HFFc6 (cell line): ENCODE data around the gene PPID. TPM values are rescaled to one million over a fixed set of nuclear protein-coding genes. Genes with fewer than 3 reads are reported as not detected.

Source experiments
- DNase-seq: peaks from one replicate; pipeline ENCODE4 v3.0.0-alpha.2; 2018
- H3K27ac Mint-ChIP-seq: 2 replicates; pipeline ENCODE4 v1.8.0; 2020; ENCODE audit warnings: mild to moderate bottlenecking, mixed read lengths
- H3K27me3 Mint-ChIP-seq: 2 replicates; pipeline ENCODE4 v1.8.0; 2021; ENCODE audit warnings: mild to moderate bottlenecking, moderate library complexity, mixed read lengths; ENCODE audit not compliant: insufficient read depth
- H3K36me3 Mint-ChIP-seq: 2 replicates; pipeline ENCODE4 v1.8.0; 2021; ENCODE audit warnings: low read depth, mixed read lengths
- H3K4me1 Mint-ChIP-seq: 2 replicates; pipeline ENCODE4 v1.8.0; 2020; ENCODE audit warnings: low read depth, mixed read lengths
- H3K4me3 Mint-ChIP-seq: 2 replicates; pipeline ENCODE4 v1.8.0; 2020; ENCODE audit warnings: mild to moderate bottlenecking, moderate library complexity, mixed read lengths
- H3K9me3 Mint-ChIP-seq: 2 replicates; pipeline ENCODE4 v1.8.0; 2020; ENCODE audit warnings: mild to moderate bottlenecking, mixed read lengths
- CTCF ChIP-seq: fragments of 200-600 bp; sonication (generic); IDR thresholded peaks from 2 replicates; pipeline ENCODE4 v1.5.0; 2021; ENCODE audit warnings: antibody characterized with exemption, mild to moderate bottlenecking
- total RNA-seq, 6 experiments: library from RNA; stranded (reverse); fragmentation: NEBNext Ultra II Directional; extraction: Animal tissue kit (Norgen Biotek cat#: 25700); gene quantifications; 2 replicates in 1 of 6; 3 replicates in 5 of 6; pipeline ENCODE4 v1.2.3, GENCODE V29; 2021

Gene PPID
- total RNA-seq, 6 experiments from 2014 or later, result 23.2 to 30.2 (median 23.9) TPM

GRCh38 chr4:158671665-158671914, 51.6 kb downstream of the PPID start, which contains the start of gene C4orf46:
C4orf46 (minus strand) TSS chr4:158671887; CDS start chr4:158671801, 86 bp downstream.
- H3K4me1 Mint-ChIP-seq, result peaks cover 22% of the 10 kb centered on the region
- peak within 1 kb of the TSS; percentile 93 for H3K27ac Mint-ChIP-seq
- peaks cover 4% of the 10 kb centered on the region for H3K36me3 Mint-ChIP-seq

GRCh38 chr4:158670975-158671664, 52.1 kb downstream of the PPID start:
- Mint-ChIP-seq H3K27me3 (peaks cover 5% of the 10 kb centered on the region; the same call in 1 of the 2 replicates), H3K27ac (peak overlapping the region; percentile 93), H3K36me3 (peaks cover 8% of the 10 kb centered on the region), H3K4me1 (peaks cover 22% of the 10 kb centered on the region), H3K4me3 (peak overlapping the region; percentile 88), H3K9me3 (no peaks in the 10 kb centered on the region)
- TF ChIP-seq CTCF, result no peak
- peak; percentile 78 for DNase-seq

More at GRCh38 chr4:158671665-158671914, 51.6 kb downstream of the PPID start, which contains the start of gene C4orf46:
- no peak for TF ChIP-seq CTCF
- Mint-ChIP-seq H3K9me3 (no peaks in the 10 kb centered on the region), H3K27me3 (peaks cover 5% of the 10 kb centered on the region; the same call in 1 of the 2 replicates), H3K4me3 (peak within 1 kb of the TSS; percentile 88)
- no peak for DNase-seq

- no peaks in the 10 kb centered on the region for H3K9me3 Mint-ChIP-seq
- peaks cover 22% of the 10 kb centered on the region for H3K4me1 Mint-ChIP-seq
- H3K36me3 Mint-ChIP-seq, result peaks cover 17% of the 10 kb centered on the region
- no peak overlapping the region for H3K4me3 Mint-ChIP-seq
- peak overlapping the region; percentile 11; the same call in 1 of the 2 replicates for H3K27ac Mint-ChIP-seq
- no peak for TF ChIP-seq CTCF
- DNase-seq, result no peak
- peaks cover 5% of the 10 kb centered on the region; the same call in 1 of the 2 replicates for H3K27me3 Mint-ChIP-seq
Measured at GRCh38 chr4:158669310-158669709, 53.9 kb downstream of the PPID start.

- Mint-ChIP-seq H3K9me3 (no peaks in the 10 kb centered on the region), H3K27me3 (peaks cover 8% of the 10 kb centered on the region), H3K4me3 (no peak overlapping the region), H3K36me3 (peaks cover 17% of the 10 kb centered on the region), H3K27ac (no peak overlapping the region), H3K4me1 (peaks cover 19% of the 10 kb centered on the region)
- peak; percentile 75 for TF ChIP-seq CTCF
- no peak for DNase-seq
Measured at GRCh38 chr4:158667651-158668198, 55.5 kb downstream of the PPID start.

- Mint-ChIP-seq H3K27ac (no peak overlapping the region), H3K4me1 (peaks cover 16% of the 10 kb centered on the region), H3K4me3 (no peak overlapping the region), H3K27me3 (peaks cover 6% of the 10 kb centered on the region), H3K36me3 (peaks cover 17% of the 10 kb centered on the region), H3K9me3 (no peaks in the 10 kb centered on the region)
- DNase-seq, result no peak
- no peak for TF ChIP-seq CTCF
Measured at GRCh38 chr4:158666892-158667291, 56.3 kb downstream of the PPID start.
